NCI-H69 (cell line): Measurements from ENCODE around the gene CIDEC.

Experiments used
- DNase-seq: peaks from one replicate; lab custom pipeline; 2025; lab: John Stamatoyannopoulos, UW

CIDEC gene, protein sequence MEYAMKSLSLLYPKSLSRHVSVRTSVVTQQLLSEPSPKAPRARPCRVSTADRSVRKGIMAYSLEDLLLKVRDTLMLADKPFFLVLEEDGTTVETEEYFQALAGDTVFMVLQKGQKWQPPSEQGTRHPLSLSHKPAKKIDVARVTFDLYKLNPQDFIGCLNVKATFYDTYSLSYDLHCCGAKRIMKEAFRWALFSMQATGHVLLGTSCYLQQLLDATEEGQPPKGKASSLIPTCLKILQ

DNA sequence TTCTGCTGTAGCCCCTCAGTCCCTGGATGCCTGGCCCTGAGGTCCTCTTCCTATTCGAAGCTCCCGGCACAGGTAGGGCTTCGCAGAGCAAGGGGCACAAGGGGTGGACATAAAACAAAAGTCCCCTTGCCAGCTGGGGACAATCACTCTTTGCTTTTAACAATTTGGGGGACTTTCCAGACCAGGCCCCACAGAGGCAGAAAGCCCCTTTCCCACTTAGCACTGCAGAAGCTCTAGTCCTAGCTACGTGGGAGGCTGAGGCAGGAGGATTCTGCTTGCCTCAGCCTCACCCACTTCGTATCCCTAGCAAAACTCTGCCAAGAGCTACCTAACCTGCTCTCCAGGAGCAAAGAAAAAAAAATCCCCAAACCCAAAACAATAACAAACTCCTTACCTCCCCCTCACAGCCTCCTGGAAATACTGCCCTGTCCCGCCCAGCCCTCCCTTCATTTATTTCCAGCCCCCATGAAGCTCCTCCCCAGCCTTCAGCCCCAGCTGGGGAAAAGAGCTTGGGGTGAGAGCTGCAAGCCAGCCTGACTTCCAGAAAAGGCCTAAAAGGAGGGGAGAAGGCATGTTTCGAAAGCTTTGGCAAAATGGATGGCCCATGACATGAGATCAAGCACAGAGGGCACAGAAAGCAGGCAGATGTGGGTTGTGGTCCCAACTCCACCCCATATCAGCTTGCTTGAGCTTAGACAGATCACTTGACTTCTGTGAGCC lies at the start of gene CIDEC:
CIDEC (minus strand) TSS at position 424 of the 720 bp plus-strand sequence. CDS start 1,767 bp downstream, outside the sequence.
- DNase-seq = no peak

DNA sequence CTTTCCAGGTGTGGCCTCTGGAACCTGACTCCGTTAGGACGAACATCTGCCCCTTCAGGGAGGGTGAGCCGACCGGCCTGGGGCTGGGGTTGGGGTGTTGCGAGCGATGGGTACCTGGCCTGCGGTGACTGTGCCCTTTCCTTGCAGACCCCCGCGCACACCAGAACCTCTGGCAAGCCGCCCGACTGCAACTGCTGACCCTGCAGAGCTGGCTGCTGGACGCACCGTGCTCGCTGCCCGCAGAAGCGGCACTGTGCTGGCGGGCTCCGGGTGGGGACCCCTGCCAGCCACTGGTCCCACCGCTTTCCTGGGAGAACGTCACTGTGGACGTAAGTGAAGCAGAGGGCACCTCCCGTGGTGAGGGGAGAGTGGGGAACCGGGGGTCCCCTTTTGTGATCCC lies 48.1 kb upstream of the CIDEC start:
- DNase-seq = no peak

- no peak for DNase-seq
These were observed 38.4 kb upstream of the CIDEC start for GRCh38 chr3:9918261-9919038.

DNA sequence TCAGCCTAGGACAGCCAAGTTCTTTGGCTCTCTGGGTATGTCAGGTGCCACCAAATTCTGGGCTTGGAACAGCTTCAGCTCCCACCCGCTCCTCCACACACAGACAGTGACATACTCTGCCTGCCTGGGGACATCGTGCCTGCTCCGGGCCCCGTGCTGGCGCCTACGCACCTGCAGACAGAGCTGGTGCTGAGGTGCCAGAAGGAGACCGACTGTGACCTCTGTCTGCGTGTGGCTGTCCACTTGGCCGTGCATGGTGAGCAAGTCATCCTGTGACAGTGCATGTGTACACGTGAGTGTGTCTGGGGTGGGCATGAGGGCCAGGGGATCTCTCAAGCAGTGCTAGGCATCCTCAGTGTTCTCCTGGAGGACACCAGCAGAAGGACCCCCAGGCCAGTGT lies 37.8 kb upstream of the CIDEC start:
- DNase-seq = no peak

GRCh38 chr3:9916734-9917680 lies 37.0 kb upstream of the CIDEC start, which contains the start of gene IL17RC:
IL17RC (plus strand) TSS chr3:9917098; CDS start chr3:9917316, 218 bp downstream.
- DNase-seq = peak; percentile 91

DNA sequence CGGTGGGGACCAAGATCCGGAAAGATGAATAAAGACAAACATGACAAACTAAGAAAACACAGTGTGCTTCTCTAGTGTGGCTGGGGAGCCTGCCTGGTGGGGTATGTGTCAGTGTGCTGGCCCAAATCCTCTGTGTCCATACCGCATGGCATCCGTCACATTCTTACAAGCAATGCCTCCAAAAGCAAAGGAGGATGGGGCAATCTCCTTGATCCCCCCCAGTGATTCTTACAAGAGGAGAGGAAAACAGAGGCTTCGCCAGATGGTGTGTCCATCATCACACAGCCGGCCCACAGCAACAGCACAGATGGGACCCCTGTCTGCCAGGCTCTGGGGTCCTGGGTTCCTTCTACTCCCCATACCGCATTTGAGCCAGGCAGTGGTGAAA lies 36.3 kb upstream of the CIDEC start:
- peak; percentile 40 for DNase-seq

GRCh38 chr3:9915254-9916141 lies 35.4 kb upstream of the CIDEC start:
- peak; percentile 72 for DNase-seq

DNA sequence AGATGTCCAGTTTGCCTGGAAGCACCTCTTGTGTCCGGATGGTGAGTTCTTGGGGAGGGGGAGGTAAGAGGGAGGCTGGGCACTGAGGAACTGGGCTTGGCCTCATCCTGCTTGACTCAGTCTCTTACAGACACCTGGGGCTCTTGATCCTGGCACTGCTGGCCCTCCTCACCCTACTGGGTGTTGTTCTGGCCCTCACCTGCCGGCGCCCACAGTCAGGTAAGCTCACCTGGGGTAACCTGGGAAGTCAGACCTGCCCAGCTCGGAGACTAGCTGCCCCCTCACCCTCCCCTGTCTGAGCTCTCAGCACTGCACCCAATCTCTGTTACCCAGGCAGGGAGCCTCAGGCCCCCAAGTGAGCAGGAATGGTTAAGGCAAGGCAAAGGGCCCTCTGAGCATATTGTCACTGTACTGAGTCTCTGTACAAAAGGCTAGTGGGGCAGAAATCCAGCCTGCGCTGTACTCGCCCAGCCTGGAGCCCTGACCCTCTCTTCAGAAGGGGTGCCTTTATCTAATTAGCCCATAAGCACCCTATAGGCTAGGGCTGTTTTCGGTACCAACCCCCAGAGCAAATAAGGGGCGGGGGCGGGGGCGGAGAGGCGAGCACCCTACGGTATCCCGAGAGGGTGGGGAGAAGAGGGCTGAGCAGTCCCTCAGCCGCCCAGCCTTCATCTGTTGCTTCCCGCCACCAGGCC lies 34.7 kb upstream of the CIDEC start:
- peak; percentile 74 for DNase-seq

GRCh38 chr3:9914011-9914410 lies 34.0 kb upstream of the CIDEC start:
- DNase-seq = peak; percentile 26

- DNase-seq = peak; percentile 65
These were observed 33.5 kb upstream of the CIDEC start for GRCh38 chr3:9913601-9914000.

GRCh38 chr3:9912294-9912935 lies 32.4 kb upstream of the CIDEC start:
- DNase-seq = no peak

DNA sequence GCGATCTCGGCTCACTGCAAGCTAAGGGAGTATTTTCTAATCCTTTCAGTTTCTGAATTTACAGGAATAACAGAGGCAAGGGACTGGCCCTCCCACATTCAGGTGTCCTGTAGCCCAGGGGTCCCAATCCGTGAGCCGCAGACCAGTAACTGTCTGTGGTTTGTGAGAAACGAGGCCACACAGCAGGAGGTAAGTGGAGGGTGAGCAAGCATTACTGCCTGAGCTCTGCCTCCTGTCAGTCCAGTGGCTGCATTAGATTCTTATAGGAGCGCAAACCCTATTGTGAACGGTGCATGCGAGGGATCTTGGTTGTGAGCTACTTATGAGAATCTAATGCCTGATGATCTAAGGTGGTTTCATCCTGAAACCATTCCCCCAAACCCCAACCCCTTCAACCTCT lies 31.8 kb upstream of the CIDEC start:
- no peak for DNase-seq

GRCh38 chr3:9909221-9910013 lies 29.4 kb upstream of the CIDEC start:
- DNase-seq = no peak

DNA sequence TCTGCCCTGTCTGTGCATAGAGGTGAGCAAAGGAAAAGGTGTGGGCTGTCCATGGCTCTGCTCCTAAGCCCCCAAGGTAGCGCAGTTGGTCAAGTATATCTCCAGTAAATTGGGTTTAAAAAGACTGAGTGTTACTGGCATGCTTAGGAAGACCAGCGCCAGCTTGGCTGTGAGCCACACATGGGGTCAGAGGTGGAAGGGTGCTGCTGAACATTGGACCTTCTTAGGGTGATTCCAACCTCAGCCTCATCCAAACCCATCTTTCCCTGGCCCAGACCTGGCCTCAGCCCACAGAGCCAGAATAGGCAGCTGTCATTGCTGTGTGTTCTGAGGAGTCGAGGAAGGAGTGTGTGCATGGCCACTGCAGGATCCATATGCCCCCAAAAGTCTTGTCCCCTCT lies 28.2 kb upstream of the CIDEC start:
- no peak for DNase-seq

DNA sequence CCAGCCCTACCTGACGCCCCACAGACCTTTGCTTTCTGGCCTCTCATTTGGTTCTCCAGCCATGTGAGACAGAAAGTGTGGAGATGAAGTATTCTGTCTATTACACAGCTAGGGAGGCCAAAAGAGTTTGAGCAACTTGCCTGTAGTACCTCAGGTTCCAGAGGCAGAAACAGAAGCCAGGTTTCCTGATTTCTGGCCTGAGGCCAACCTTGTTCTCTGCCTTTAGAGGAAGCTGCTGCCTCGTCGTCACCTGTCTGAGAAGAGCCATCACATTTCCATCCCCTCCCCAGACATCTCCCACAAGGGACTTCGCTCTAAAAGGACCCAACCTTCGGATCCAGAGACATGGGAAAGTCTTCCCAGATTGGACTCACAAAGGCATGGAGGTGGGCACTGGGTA lies 26.4 kb upstream of the CIDEC start:
- no peak for DNase-seq

DNA sequence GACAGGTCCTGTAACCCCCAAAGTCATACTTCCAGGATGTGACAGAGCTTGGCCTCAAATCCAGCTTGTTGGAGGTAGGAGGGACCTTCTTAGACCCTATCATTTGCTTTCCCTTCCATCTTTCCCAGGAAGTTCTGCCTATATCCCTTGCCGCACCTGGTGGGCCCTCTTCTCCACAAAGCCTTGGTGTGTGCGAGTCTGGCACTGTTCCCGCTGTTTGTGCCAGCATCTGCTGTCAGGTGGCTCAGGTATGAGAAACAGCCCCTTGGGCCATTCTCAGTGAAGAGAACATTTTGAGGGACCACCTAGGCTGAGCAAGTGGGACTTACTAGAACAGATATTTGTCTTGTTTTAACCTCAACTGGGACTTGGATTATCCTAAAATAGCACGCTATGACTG lies 23.9 kb upstream of the CIDEC start:
- DNase-seq = peak; percentile 7

GRCh38 chr3:9903238-9903624 lies 23.2 kb upstream of the CIDEC start:
- peak; percentile 15 for DNase-seq

DNA sequence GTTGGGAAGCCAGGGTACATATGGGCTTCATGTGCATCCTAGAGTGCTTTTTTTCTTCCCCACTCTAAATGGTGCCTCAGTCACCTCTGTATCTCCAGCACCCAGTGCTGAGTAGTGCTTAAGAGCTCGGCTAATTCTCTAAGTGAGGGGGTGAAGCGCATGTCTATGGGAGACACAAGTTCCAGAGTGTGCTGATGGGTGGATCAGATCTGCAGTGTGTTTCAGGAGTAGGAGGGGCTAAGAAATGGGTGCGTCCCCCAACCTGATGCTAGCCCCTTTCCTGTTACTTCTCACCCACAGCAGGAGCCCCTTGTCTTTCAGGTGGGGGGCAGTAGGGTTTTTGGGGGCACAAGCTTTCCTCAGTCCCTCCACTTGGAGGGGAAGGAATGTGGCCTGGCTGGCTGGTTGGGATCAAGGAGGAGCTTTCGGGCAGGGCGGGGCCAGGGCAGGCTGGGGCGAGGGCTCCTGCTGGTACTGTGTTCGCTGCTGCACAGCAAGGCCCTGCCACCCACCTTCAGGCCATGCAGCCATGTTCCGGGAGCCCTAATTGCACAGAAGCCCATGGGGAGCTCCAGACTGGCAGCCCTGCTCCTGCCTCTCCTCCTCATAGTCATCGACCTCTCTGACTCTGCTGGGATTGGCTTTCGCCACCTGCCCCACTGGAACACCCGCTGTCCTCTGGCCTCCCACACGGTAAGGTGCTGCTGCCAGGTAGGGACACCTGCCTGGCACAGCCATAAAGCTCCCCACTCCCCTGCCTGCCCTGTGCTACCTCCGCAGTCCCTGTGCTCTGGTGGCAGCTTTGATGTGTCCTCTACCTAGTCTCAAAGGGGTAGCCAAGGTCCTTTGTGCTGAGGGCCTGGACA lies 22.6 kb upstream of the CIDEC start, which contains the start of gene IL17RE:
IL17RE (plus strand) TSS at position 477 of the 866 bp plus-strand sequence; CDS start at position 562, 85 bp downstream.
- peak; percentile 55 for DNase-seq
